Duodenal mucosa (tissue), 2 donors: Measurements from ENCODE around the gene FAM219B.
A peak's percentile ranks its signal among the peaks of the same experiment; 100 is the strongest.

Source experiments
- H3K27ac ChIP-seq: one replicate; pipeline ENCODE4 v1.7.0; 2013; ENCODE audit warnings: low read depth, low read length
- H3K27me3 ChIP-seq, 2 donors: one replicate each; pipeline ENCODE4 v1.7.0; 2013; ENCODE audit warnings: low read length in 2 of 2, control low read depth in 1 of 2; ENCODE audit not compliant: insufficient read depth in 2 of 2, control insufficient read depth in 1 of 2
- H3K36me3 ChIP-seq, 2 donors: one replicate each; pipeline ENCODE4 v1.7.0; 2013; ENCODE audit warnings: low read length in 2 of 2, control low read depth in 1 of 2; ENCODE audit not compliant: insufficient read depth in 2 of 2, control insufficient read depth in 1 of 2
- H3K4me1 ChIP-seq, 2 donors: one replicate each; pipeline ENCODE4 v1.7.0; 2013; ENCODE audit warnings: low read length in 2 of 2, control low read depth in 1 of 2; ENCODE audit not compliant: insufficient read depth in 2 of 2, control insufficient read depth in 1 of 2
- H3K4me3 ChIP-seq, 2 donors: one replicate each; pipeline ENCODE4 v1.7.0; 2013; ENCODE audit warnings: low read length in 2 of 2, low read depth in 1 of 2
- H3K9ac ChIP-seq, 2 donors: one replicate each; pipeline ENCODE4 v1.7.0; 2013; ENCODE audit warnings: low read length in 2 of 2, low read depth in 1 of 2
- H3K9me3 ChIP-seq, 2 donors: one replicate each; pipeline ENCODE4 v1.7.0; 2013; ENCODE audit warnings: low read length in 2 of 2, control low read depth in 1 of 2; ENCODE audit not compliant: control insufficient read depth in 1 of 2

FAM219B gene

DNA sequence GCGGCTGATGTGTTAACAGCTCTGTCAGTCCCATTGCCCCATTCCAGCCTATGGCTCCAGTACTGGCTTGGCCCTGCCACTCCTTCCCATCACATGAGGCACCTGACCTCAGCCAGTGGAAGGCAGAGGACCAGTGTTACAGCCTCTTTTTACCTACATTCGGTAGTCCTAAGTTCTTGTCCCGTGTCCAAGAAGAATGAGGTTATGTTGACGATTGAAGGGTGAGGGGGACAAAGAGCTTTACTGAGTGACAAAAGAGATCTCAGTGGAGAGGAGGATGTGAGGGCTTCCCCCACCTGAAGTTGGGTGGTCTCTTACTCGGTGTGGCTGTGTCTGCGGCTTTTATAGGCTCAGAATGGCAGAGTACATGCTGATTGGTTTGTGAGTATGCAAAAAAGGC lies 24.1 kb downstream of the FAM219B start:
- no peak overlapping the region for H3K4me3 ChIP-seq
- H3K27ac ChIP-seq, result no peak overlapping the region

DNA sequence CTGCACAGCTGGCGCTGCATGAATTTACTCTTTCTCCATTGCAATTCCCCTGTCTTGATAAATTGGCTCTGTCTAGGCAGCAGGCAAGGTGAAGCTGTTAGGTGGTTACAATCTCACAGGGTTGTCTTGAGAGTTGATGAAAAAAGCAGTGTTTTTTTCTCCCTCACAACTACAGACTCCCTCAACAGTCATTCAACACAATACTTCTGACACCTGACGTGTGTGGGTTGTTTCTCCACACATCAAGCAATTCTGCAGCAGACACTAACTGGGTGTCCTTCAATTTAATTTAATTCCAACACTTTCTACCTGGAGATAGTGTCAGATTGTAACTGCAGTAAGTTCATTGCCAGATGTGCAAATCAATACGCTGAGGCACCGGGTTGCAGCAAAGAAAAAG lies 28.4 kb downstream of the FAM219B start:
- no peak overlapping the region for H3K4me3 ChIP-seq
- no peak overlapping the region for H3K9ac ChIP-seq
- H3K4me1 ChIP-seq, result peaks cover 0 to 6% of the 10 kb centered on the region in 2 donors
- H3K27me3 ChIP-seq, result no peaks in the 10 kb centered on the region
- no peaks in the 10 kb centered on the region for H3K36me3 ChIP-seq
- peaks cover 0 to 6% of the 10 kb centered on the region in 2 donors for H3K9me3 ChIP-seq
- no peak overlapping the region for H3K27ac ChIP-seq

More for the DNA sequence above, 24.1 kb downstream of the FAM219B start:
- Histone ChIP-seq H3K36me3 (no peaks in the 10 kb centered on the region), H3K27me3 (no peaks in the 10 kb centered on the region), H3K9ac (no peak overlapping the region), H3K4me1 (no peaks in the 10 kb centered on the region), H3K9me3 (peaks cover 0 to 6% of the 10 kb centered on the region in 2 donors)

DNA sequence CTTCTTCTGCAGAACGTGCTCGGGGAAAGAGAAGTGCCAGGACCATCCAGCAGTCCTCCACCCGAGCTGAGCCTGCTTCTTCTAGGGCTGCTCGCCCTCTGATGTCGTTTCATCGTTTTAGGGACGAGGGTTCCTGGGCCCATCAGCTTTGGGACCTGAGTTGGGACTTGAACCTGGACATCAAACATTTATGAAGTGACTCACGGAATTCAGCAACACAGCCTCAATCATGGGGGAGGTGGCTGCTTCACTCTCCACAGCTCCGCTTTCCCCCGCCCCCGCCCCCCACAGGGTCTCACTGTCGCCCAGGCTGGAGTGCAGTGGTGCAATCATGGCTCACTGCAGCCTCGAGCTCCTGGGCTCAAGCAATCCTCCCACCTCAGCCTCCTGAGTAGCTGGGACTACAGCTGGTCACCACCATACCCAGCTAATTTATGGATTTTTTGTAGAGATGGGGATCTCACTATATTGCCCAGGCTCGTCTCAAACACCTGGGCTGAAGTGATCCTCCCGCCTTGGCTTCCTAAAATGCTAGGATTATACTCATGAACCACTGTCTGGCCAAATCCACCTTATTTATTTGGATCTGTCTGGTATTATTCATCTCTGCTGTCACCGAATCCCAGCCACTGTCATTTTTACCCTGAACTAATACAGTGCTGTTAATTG lies 32.8 kb downstream of the FAM219B start:
- H3K9me3 ChIP-seq, result no peaks in the 10 kb centered on the region
- H3K27me3 ChIP-seq, result no peaks in the 10 kb centered on the region
- peaks cover 27 to 44% of the 10 kb centered on the region in 2 donors for H3K4me1 ChIP-seq
- H3K9ac ChIP-seq, result peak overlapping the region; percentile 81 to 92
- no peak overlapping the region for H3K27ac ChIP-seq
- no peaks in the 10 kb centered on the region for H3K36me3 ChIP-seq
- H3K4me3 ChIP-seq, result peak overlapping the region; percentile 92 to 97

DNA sequence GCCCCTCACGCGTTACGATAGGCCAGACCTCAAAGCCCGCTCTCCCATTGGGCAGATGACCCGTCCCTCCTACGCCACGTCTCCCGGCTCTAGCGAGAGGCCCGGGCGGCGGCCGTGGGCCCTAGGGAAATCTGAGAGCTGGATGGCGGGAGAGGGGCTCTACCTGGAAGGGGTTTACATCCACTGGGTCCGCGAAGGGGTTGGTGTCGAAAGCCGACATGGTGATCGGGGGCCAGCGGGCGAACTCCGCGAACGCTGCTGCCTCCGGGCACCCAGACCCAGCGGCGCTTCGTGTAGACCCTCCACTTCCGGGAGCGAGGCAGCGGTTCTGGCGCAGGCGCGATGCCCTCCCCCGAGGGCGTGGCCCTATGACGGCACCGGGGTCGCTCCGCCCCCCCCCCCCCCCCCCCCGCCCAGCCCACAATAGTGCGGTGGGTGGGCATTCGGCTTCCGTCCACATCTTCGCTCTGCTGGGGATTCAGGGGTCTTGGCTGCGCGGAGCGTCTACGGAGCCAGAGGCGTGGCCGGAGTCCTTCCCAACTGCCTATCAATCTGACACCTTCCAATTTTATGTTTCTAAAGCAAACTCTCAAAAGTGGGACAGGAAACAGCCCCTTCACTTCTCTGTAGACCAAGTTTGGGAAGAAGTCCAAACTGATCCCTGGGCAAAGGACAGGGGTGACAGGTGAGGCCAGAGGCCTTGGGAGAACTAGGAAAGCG lies 33.5 kb downstream of the FAM219B start, which contains the start of gene SCAMP2:
Gene SCAMP2 (minus strand): TSS at position 330 of the 720 bp plus-strand sequence. CDS start 110 bp downstream, at position 220.
- Histone ChIP-seq H3K4me1 (peaks cover 34 to 51% of the 10 kb centered on the region in 2 donors), H3K9ac (peak within 1 kb of the TSS; percentile 81 to 92), H3K9me3 (no peaks in the 10 kb centered on the region), H3K27ac (peak within 1 kb of the TSS; percentile 94), H3K36me3 (no peaks in the 10 kb centered on the region), H3K27me3 (no peaks in the 10 kb centered on the region), H3K4me3 (peak within 1 kb of the TSS; percentile 92 to 97)

DNA sequence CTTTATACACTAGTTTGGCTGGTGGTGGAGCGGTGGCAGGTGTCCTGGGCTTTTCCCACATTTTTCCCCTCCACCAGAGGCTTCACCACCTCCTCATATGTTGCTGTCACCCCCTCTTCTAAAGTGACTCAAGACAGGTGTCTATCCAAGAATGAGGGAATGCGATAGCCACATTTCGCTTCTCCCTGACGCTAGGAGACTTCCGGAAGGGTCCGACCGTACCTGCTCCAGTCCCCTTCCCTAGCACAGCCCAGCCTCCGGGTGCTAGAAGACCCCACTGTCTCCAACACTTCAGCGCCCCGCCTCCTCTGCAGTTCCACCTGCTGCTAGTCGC lies 34.0 kb downstream of the FAM219B start:
- Histone ChIP-seq H3K36me3 (no peaks in the 10 kb centered on the region), H3K4me1 (peaks cover 39 to 56% of the 10 kb centered on the region in 2 donors)

DNA sequence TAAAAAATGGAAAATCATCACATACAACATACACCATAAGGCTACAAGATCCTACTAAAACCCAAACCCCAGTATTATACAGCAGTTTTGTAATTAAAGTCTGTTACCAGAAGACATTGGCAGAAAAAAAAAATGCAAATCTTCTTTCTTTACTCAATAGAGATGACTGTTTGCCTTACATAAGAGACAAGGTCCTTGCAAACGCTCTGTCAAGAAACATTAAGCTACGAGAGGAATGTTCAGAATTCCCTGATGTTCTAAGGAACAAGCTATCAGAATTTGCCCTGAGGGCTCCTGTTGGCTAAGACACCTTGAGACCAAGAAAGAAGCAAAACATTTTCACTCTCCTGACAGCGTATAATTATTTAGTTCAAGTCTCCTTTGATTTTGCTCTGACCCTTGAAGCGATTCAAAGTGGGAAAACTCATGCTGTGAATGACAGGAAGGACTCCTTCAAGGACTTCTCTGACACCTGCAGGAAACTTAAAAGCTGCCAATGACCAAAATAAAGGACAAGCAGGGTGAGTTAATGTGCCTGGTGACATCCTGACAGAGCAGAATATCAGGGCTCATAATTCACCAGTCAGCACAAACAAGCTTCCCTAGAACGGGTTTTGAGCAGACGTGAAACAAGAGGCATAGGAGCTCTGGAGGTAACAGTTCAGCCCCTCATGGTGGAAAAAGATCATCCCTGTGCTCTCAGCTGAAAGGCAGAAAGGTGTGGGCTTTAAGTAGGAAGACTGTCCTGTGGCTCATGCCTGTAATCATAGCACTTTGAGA lies 36.0 kb downstream of the FAM219B start:
- peaks cover 54 to 76% of the 10 kb centered on the region in 2 donors for H3K4me1 ChIP-seq
- H3K27me3 ChIP-seq, result no peaks in the 10 kb centered on the region
- H3K9ac ChIP-seq, result peak overlapping the region; percentile 57 to 61
- peak overlapping the region; percentile 84 for H3K27ac ChIP-seq
- H3K4me3 ChIP-seq, result peak overlapping the region; percentile 54 to 60
- H3K36me3 ChIP-seq, result no peaks in the 10 kb centered on the region
- H3K9me3 ChIP-seq, result no peaks in the 10 kb centered on the region

More for the DNA sequence above, 34.0 kb downstream of the FAM219B start:
- H3K27me3 ChIP-seq, result no peaks in the 10 kb centered on the region
- peak overlapping the region; percentile 92 to 97 for H3K4me3 ChIP-seq
- H3K27ac ChIP-seq, result peak overlapping the region; percentile 94
- peak overlapping the region; percentile 81 to 92 for H3K9ac ChIP-seq
- H3K9me3 ChIP-seq, result no peaks in the 10 kb centered on the region

DNA sequence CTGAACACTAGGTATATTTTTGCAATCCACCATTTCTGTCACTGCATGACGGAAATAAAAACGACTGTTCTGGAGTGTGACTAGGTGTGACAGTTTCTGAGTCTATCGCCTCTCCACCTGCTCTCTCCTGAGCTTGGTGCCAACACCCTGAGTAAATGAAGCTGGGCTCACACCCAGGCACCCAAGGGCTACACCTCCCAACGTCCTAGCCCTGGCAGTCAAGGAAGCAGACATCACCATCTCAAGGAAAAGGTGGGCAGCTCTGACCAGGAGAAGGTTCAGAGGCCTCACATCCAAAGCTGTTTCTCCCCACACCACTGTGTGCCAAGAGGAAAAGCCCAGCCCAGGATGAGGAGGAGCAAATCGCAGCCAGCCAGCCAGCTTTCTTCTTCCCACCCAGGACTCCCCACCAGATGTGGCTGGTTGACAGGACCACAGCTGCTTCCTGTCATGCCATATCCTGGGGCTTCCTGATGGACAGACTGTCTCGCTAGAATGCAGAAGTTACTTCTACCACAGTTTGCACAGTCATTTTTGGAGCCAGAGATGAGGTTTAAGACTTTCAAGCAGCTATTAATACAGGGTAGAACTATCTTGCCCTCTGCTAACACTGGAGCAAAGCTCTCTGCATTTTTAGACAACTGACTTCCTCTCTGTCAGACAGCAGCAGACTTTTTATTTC lies 36.8 kb downstream of the FAM219B start:
- H3K27me3 ChIP-seq, result no peaks in the 10 kb centered on the region
- H3K27ac ChIP-seq, result peak overlapping the region; percentile 84
- peaks cover 58 to 80% of the 10 kb centered on the region in 2 donors for H3K4me1 ChIP-seq
- no peaks in the 10 kb centered on the region for H3K36me3 ChIP-seq
- peak overlapping the region; percentile 57 to 61 for H3K9ac ChIP-seq
- peak overlapping the region; percentile 54 to 60 for H3K4me3 ChIP-seq
- no peaks in the 10 kb centered on the region for H3K9me3 ChIP-seq

DNA sequence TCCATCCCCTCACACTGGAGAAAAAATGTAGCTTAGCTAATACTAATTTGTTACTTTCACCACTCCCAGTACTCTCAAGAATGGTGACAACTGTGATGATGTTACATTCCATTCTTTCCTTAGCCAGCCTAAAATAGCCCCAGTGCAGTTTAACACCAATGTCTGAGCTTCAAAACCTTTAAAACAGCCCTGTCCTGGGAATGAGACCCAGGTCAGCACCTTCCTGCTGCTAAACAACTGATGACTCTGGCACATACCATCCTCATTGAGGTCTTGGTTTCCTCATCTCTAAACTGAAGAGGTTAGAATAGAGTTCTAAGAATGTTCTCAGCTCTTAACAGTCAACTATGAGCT lies 37.3 kb downstream of the FAM219B start:
- no peaks in the 10 kb centered on the region for H3K27me3 ChIP-seq
- H3K4me1 ChIP-seq, result peaks cover 61 to 84% of the 10 kb centered on the region in 2 donors
- peak overlapping the region; percentile 57 to 61 for H3K9ac ChIP-seq
- peak overlapping the region; percentile 84 for H3K27ac ChIP-seq
- H3K9me3 ChIP-seq, result no peaks in the 10 kb centered on the region
- H3K36me3 ChIP-seq, result no peaks in the 10 kb centered on the region
- peak overlapping the region; percentile 54 to 60 for H3K4me3 ChIP-seq

DNA sequence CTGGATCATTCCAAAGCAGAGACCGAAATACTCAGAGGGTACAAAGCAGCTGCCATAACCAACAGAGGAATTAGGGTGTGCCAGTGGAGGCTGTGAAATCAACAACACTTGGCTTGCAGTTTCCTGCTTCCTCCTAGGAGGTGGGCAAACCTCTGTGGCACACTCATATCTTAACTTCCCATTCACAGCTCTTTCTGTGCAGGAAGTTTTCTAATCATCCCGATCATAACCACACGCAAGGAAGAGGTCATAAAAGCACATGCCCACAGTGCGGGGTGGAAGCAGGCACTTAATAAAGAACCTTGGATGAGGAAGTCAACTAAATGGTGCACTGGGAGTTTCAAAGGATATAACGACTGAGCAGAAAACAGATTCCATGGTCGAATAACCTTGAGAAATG lies 38.6 kb downstream of the FAM219B start:
- Histone ChIP-seq H3K9ac (peak overlapping the region in 1 of 2 donors; percentile 16), H3K27me3 (no peaks in the 10 kb centered on the region), H3K36me3 (peaks cover 0 to 3% of the 10 kb centered on the region in 2 donors), H3K9me3 (no peaks in the 10 kb centered on the region), H3K4me3 (peak overlapping the region in 1 of 2 donors; percentile 38), H3K4me1 (peaks cover 62 to 86% of the 10 kb centered on the region in 2 donors), H3K27ac (peak overlapping the region; percentile 53)
